Uterus (tissue), 4 donors: ENCODE measurements around the gene MRPS5. TPM values are rescaled to one million over a fixed set of nuclear protein-coding genes. Genes with fewer than 3 reads are reported as not detected.

ENCODE experiments used
- DNase-seq, 2 donors: peaks; one replicate each; pipeline ENCODE4 v3.0.0-alpha.2; 2019 to 2020
- H3K27ac ChIP-seq, 2 donors: fragments of 200-600 bp; sonication (generic); 1 replicate in 1 of 2; 2 replicates in 1 of 2; pipeline ENCODE4 v1.5.1; 2016 to 2018
- H3K27me3 ChIP-seq, 2 donors: fragments of 200-600 bp; sonication (generic); one replicate each; pipeline ENCODE4 v1.5.1; 2018 to 2019; ENCODE audit warnings: control low read depth in 1 of 2
- H3K36me3 ChIP-seq, 2 donors: fragments of 200-600 bp; sonication (generic); one replicate each; pipeline ENCODE4 v1.5.1; 2019; ENCODE audit warnings: control low read depth in 1 of 2
- H3K4me1 ChIP-seq, 2 donors: fragments of 200-600 bp; sonication (generic); one replicate each; pipeline ENCODE4 v1.5.1; 2018 to 2019; ENCODE audit warnings: control low read depth in 1 of 2
- H3K4me3 ChIP-seq, 2 donors: fragments of 200-600 bp; sonication (generic); 1 replicate in 1 of 2; 2 replicates in 1 of 2; pipeline ENCODE4 v1.5.1; 2018 to 2019; ENCODE audit warnings: mild to moderate bottlenecking in 1 of 2
- H3K9me3 ChIP-seq, 2 donors: fragments of 200-600 bp; sonication (generic); one replicate each; pipeline ENCODE4 v1.5.1; 2019; ENCODE audit warnings: control low read depth in 1 of 2
- POLR2A ChIP-seq, 2 donors: fragments of 450-650 bp; IDR thresholded peaks; one replicate each; pipeline ENCODE4 v1.6.1; 2016; ENCODE audit warnings: antibody characterized with exemption in 2 of 2, mild to moderate bottlenecking in 1 of 2, moderate library complexity in 1 of 2
- intact Hi-C: fragments of 100-400 bp; cut with DNase I; formaldehyde crosslinking; loops from one replicate; pipeline ENCODE4 v1.15.1; 2023; ENCODE audit warnings: low total_unique reads
- total RNA-seq, 4 donors: library from RNA; depleted of rRNA in 3 of 4; stranded (reverse); fragments of >200 nt in 3 of 4; gene quantifications; one replicate each; pipeline versions ENCODE4 v1.1.0 to v1.2.4, GENCODE V29; 2014 to 2023
- TF ChIP-seq, protein P1 (sequence below), 4 experiments: fragments of 200-600 bp in 2 of 4; fragments of 450-650 bp in 2 of 4; sonication (generic) in 2 of 4; IDR thresholded peaks; one replicate each; pipeline ENCODE4 v1.5.1; 2016 to 2019; ENCODE audit warnings: antibody characterized with exemption in 4 of 4, mild to moderate bottlenecking in 2 of 4, moderate library complexity in 1 of 4
- donor health status: DM: yes; HTN: yes; CAD: no.

MRPS5 gene
- total RNA-seq, 4 donors from 2014 or later, result 7.2 to 50.3 (median 28.6) TPM

DNA sequence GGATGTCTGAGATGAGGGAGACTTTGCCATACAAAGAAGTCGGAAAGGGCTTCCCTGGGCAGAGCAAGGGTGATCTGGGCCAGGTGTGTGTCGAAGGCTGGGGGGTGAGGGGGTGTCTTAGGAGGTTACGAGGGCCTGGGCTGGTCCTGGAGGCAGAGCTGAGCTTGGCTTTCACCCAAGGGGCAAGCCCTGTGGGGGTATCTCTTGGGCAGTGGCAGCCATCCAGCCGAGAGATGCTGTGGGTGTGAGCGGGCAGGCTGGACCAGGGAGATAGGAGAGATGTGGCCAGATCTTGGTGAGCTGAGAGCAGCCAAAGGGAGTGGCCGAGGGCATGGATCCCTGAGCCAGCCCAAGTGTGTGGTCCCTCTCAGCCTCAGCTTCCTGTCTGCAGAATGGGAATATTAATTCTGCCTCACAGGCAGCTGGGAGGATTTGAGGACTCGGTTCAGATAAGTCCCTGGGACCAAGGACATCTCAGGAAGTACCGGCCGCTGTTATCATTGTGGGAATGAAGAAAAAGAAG lies 63.1 kb downstream of the MRPS5 start:
- Histone ChIP-seq H3K27me3 (no peaks in the 10 kb centered on the region), H3K27ac (no peak overlapping the region)
- DNase-seq, result no peak

DNA sequence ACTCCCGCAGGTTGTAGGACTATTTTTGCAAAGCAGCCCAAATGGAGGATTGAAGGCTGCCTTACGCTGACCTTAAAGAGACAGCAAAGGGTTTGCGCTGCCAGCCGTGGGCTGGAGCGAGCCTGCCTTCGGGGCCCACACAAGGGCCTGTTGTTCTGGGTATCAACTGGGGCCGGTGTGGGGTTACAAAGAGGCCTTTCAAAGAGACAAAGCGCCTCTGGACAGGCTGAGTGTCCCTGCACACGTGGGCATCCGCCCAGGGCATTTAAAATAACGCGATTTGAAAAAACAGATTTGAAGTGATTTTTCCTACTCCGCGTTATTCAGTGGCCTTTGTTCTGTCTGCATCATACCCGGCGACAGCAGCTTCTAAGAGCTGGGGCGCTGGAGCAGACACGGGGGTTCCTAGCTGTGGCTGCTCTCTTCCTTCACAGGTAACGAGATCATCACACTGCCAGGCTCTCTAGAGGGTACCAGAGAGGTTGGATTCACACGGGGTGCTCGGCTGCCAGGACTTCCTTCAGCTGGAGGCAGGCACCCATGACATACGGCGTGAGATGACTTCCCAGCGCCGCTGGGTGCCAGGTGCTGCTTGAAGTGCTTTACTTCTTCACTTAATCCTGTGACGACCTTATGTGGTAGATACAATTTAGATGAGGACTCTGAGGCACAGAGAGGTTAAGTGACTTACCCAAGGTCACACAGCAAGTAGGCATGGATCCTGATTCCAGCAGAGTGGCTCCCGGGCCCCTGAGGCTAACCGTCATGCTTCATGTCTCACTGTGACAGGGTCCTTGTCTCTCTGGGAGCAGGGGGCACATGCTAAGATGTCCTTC lies 63.9 kb downstream of the MRPS5 start:
- no peaks in the 10 kb centered on the region for H3K4me1 ChIP-seq
- DNase-seq, result no peak
- no peaks in the 10 kb centered on the region for H3K36me3 ChIP-seq
- intact Hi-C loops, result no loop called here
- H3K27ac ChIP-seq, result no peak overlapping the region
- H3K9me3 ChIP-seq, result no peaks in the 10 kb centered on the region
- TF ChIP-seq, protein P1, sequence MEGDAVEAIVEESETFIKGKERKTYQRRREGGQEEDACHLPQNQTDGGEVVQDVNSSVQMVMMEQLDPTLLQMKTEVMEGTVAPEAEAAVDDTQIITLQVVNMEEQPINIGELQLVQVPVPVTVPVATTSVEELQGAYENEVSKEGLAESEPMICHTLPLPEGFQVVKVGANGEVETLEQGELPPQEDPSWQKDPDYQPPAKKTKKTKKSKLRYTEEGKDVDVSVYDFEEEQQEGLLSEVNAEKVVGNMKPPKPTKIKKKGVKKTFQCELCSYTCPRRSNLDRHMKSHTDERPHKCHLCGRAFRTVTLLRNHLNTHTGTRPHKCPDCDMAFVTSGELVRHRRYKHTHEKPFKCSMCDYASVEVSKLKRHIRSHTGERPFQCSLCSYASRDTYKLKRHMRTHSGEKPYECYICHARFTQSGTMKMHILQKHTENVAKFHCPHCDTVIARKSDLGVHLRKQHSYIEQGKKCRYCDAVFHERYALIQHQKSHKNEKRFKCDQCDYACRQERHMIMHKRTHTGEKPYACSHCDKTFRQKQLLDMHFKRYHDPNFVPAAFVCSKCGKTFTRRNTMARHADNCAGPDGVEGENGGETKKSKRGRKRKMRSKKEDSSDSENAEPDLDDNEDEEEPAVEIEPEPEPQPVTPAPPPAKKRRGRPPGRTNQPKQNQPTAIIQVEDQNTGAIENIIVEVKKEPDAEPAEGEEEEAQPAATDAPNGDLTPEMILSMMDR (IDR thresholded peaks at IDR 0.05), result no peak
- no peak for TF ChIP-seq POLR2A (IDR thresholded peaks at IDR 0.05)
- H3K4me3 ChIP-seq, result no peak overlapping the region
- no peaks in the 10 kb centered on the region for H3K27me3 ChIP-seq

More for the DNA sequence above, 63.1 kb downstream of the MRPS5 start:
- intact Hi-C loops, result no loop called here
- H3K9me3 ChIP-seq, result no peaks in the 10 kb centered on the region
- no peaks in the 10 kb centered on the region for H3K4me1 ChIP-seq
- no peaks in the 10 kb centered on the region for H3K36me3 ChIP-seq
- no peak overlapping the region for H3K4me3 ChIP-seq
- TF ChIP-seq, protein P1 (IDR thresholded peaks at IDR 0.05), result no peak
- TF ChIP-seq POLR2A (IDR thresholded peaks at IDR 0.05), result no peak

DNA sequence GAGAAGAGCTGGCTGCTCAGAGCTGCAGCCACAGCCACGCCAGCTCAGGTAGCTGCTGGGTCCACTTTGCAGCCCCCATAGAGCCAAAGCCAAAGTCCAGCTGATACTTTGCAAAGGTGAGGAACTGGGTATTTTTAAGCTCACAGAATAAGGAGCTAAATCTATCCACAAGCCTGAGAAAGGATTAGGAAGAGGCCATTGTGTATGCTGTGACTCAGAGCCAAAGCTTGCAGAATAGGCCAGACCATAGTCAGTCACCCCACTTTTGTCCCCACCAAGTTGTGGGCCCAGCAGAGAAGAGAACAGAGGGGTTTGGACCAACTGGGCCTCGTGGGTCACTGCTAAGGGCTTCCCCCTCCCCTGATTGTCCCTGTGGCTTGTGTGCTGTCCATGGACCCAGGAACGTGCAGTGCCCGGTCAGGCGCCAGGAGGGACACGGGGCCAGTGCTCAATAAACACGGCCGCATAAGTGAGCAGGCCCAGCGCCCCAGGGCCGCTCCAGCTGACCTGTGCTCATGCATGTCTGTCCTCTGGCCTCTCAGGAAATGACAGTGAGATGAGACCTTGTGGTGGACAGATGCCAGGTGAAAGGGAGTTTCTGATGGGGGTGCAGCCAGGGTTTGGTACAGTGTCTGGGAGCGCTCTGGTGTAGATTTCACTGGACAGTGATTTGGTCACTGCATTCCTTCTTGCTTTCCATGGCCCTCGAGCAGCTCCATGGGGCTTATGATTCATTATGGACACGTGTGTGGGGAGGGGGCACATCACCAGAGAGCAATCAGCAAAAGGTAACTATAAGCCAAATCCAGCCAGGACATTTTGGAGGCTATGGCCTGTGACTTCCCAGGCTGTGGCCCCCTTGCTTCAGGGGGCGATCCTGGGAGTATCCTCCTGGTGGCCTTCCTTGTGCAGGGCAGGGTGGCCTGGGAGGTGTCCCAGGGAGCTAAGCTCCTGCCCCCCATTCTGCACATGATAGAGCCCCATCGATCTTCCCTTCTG lies 64.8 kb downstream of the MRPS5 start:
- Histone ChIP-seq H3K27ac (no peak overlapping the region), H3K9me3 (no peaks in the 10 kb centered on the region), H3K4me1 (no peaks in the 10 kb centered on the region), H3K27me3 (no peaks in the 10 kb centered on the region), H3K4me3 (no peak overlapping the region), H3K36me3 (no peaks in the 10 kb centered on the region)
- intact Hi-C loops, result no loop called here
- DNase-seq, result no peak
- TF ChIP-seq, protein P1 (IDR thresholded peaks at IDR 0.05), result no peak
- TF ChIP-seq POLR2A (IDR thresholded peaks at IDR 0.05), result no peak

DNA sequence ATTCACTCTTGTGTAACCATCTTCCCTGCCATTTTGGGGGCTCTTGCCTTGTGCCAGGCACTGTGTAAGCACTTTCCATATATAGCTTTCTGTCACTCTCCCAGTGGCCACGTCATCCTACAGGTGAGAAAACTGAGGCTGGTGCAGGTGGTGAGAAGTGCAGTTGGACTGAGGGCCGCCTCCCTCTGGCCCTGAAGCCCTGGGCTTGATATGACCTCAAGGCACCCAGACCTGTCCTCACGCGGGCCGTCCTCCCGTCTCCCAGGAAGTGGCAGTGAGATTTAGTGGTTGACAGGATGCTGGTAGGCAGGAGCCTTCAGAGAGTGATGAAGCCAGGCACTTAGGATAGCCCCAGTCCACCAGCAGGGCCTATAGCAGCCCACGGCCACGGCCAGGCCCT lies 65.6 kb downstream of the MRPS5 start:
- intact Hi-C loops, result no loop called here
- no peaks in the 10 kb centered on the region for H3K27me3 ChIP-seq
- H3K36me3 ChIP-seq, result no peaks in the 10 kb centered on the region
- no peak overlapping the region for H3K4me3 ChIP-seq
- H3K27ac ChIP-seq, result no peak overlapping the region
- no peak for DNase-seq
- H3K9me3 ChIP-seq, result no peaks in the 10 kb centered on the region
- no peaks in the 10 kb centered on the region for H3K4me1 ChIP-seq
- no peak for TF ChIP-seq POLR2A (IDR thresholded peaks at IDR 0.05)
- TF ChIP-seq, protein P1 (IDR thresholded peaks at IDR 0.05), result no peak
